ENCODE results near the gene COL24A1.
"Not testable (repeated sequence)": the region's sequence is repeated elsewhere in the genome, so short reads cannot be mapped to it uniquely, and the experiment has no call there.

COL24A1 gene

DNA sequence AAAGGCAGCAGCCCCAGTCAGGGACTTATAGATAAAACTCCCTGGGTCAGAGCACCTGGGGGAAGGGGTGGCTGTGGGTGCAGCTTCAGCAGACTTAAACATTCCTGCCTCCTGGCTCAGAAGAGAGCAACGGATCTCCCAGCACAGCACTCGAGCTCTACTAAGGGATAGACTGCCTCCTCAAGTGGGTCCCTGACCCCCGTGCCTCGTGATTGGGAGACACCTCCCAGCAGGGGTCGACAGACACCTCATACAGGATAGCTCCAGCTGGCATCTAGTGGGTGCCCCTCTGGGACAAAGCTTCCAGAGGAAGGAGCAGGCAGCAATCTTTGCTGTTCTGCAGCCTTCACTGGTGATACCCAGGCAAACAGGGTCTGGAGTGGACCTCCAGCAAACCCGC lies 84.1 kb downstream of the COL24A1 start:
- DNase-seq, result not testable (repeated sequence)

- not testable (repeated sequence) for DNase-seq
These were observed 84.7 kb downstream of the COL24A1 start for GRCh38 chr1:86071870-86072269.

DNA sequence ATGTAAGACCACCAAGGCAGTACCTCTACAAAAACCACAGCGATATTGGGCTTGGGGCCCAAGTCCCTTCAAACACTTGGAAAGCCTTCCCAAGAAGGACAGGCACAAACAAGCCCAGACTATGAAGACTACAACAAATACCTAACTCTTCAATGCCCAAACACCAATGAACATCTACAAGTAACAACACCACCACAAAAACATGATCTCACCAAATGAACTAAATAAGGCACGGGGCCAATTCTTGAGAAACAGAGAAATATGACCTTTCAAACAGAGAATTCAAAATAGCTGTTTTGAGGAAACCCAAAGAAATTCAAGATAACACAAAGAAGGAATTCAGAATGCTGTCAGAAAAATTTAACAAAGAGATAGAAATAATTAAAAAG lies 86.8 kb downstream of the COL24A1 start:
- DNase-seq, result no peak

GRCh38 chr1:86068841-86069756 lies 87.5 kb downstream of the COL24A1 start:
- DNase-seq, result no peak

DNA sequence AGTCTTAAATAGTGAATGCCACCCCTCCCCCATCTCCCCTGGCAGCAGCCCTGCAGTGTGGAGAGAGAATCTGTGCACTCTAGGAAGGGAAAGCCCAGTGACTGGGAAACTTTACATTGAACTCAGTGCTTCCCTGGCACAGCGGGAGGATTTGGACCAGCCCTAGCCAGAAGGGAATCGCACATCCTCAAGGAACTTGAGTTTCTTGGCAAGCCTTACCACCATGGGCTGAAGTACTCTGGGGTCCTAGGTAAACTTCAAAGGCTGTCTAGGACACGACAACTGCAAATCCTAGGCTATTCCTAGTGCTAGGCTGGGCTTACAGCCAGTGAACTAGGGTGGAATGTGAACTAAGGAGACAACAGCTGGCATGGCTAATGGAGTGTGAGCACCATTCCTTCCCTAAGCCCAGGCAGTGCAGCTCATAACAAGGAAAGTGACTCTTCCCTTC lies 88.3 kb downstream of the COL24A1 start:
- no peak for DNase-seq

DNA sequence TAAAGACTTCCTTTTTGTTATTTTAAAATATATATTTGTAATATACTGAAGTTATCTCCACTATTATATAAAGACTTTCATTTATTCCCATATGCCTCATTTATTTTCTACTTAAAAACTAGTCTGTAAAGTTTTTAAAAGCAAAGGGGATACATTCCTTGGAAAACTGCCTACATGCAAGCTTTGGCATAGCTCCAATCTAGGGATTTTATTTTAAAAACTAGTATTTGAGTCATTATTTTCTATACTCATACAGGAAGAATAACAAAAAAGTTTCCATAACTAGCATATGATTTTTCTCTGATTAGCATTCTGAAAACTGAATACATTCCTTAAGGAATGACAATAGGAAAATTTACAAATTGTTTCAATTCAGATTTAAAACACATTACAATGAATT lies 88.9 kb downstream of the COL24A1 start:
- no peak for DNase-seq

DNA sequence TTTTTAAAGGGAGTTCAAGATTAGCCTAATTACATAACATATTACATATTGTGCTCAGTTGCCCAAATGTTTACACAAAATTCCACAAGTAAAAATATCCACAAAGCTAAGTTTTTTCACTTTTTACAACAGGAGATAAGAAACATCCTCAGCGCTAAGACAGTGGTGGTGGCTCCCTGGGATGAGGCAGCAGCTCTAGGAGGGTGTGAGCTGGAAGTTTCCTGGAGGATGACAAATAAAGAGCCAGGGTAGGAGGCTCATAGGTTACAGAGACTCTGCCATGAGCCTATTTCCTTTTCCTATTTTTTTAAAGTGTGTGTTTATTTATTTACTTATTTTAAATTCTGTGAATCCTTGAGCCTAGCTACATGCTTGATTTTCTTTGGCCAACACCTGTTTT lies 91.7 kb downstream of the COL24A1 start:
- DNase-seq, result no peak

DNA sequence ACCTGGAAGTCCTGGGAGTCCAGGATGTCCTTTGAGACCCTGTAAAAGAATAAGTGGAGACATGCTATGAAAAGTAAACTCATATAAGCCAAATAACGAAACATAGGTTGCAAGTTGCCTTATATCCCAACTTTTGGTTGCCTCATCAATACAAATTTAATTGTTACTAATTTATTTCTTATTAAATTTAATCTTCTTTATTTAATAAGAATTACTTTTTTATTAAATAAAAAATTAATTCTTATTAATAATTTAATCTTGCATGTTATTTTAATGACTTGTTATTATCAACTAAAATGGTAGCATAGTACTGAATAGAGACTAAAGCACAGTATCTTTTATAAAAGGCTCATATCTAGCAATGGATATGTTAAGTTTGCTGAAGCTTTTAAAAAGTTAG lies 92.9 kb downstream of the COL24A1 start:
- DNase-seq, result no peak

DNA sequence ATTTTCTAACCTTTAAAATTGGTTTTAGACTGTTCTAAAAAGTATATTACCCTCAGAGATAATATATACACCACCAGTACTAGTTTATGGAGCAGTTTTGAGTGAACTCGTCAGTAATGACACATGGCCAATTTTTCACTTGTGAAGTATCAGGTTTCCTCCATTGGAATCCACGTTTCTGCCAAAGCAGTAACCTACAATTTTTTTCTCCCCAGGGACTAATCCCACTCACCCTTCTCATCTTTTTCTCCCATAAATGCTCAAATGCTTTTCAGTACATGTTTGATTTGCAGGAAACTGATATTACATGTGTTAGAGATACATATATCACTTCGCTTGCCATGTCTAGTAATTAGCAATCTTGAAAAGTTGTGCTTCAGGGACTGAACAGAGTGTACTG lies 94.1 kb downstream of the COL24A1 start:
- DNase-seq, result no peak

DNA sequence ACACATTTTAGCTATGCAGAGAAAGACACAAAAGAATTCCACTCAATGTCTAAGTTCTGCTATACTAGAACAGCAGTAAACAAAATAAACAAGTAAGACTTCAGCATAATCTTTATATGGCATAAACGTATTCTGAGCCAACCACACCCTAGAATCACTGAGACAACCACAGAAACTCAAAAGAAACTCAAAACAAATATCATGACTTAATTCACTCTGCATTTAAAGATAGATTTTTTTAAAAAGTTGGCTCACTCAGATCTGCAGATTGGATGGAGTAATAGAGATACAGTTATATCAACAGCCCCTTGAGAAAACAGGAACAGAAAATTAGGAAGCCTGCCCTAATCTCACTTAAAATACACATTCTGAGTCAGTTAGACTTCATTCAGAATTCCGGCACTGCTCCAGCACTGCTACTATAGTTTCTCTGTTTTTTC lies 95.0 kb downstream of the COL24A1 start:
- peak; percentile 68 for DNase-seq

DNA sequence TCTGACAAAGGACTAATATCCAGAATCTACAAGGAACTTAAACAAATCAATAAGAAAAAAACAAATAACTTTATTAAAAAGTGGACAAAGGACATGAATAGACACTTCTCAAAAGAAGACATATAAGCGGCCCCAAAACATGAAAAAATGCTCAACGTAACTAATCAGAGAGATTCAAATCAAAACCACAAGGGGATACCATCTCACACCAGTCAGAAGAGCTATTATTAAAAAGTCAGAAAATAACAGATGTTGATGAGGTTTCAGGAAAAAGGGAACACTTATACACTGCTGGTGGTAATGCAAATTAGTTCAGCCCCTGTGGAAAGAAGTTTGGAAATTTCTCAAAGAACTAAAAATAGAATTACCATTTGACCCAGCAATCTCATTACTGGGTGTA lies 102.2 kb downstream of the COL24A1 start:
- no peak for DNase-seq

DNA sequence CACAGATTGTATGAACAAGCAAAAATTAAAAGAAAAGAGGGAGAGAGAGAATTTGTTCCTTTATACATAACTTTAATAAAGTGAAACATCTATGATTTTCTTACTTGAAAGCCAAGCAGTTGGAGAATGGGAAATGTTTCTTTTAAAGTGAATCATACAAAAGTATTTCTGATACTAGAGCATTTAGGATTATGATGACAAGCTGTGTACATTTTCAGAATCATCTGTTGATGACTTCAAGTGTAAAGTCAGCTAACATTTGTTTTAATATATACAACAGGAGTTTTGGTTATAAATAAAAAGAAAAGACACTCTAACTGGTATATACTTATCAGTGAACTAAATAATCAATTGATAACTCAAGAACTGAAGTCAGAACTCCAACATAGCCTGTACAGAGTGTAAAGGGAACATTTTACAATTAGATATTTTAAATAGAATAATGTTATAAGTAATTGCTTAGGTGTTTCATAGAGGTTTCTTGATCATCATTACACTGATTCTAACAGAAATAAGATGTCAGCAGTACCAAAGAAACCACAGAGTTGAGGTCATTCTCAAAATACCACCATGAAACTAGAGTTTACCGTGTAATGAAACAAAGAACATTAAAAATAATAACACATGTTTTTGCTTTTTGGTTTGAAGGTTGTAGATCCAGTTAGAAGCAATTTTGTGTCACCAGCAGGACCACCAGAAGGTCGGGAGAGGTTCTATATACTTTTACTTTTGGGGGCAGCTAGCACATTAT lies 103.4 kb downstream of the COL24A1 start:
- no peak for DNase-seq

- no peak for DNase-seq
These were observed 121.5 kb downstream of the COL24A1 start for GRCh38 chr1:86035101-86035500.

DNA sequence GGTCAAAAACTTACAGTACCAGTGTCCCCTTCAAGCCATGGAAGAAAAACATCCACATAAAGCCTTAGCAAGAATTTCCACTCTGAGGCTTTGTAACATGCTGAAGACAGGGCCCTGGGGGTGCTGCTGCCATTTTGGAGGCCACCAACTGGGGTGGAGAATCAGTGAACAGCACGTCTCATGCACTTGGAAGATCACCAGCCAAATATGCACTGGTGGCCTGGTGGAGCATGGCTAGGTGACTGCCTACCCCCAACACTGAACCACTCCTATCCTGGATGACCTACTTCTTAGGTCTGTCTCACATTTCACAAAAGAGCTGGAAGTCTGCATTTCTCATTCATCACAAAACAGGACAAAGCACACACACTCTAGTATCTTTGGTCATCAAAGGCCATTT lies 126.4 kb downstream of the COL24A1 start:
- DNase-seq, result no peak

GRCh38 chr1:86018283-86018923 lies 138.2 kb downstream of the COL24A1 start:
- peak; percentile 46 for DNase-seq

- no peak for DNase-seq
These were observed 140.4 kb downstream of the COL24A1 start for GRCh38 chr1:86016076-86016759.

DNA sequence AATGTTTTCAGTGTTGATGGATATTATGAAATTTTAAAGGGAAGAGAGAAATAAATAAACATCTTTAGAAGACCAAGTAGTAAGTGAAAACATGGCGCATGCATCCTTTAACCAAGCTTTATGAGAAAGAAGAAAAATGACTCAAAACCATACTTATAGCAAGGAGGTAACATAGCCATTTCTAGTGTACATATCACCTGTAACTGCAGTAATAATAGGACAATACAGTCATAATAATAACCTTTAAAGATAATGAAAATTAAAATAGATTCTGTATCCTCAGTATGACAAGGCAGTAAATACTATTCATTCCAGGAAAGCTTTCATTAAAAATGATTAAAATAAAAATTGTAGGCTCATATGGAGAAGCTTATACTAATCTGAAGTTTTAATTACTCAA lies 141.2 kb downstream of the COL24A1 start:
- no peak for DNase-seq

GRCh38 chr1:86000601-86001000 lies 156.0 kb downstream of the COL24A1 start:
- DNase-seq, result no peak

GRCh38 chr1:85998105-85998855 lies 158.3 kb downstream of the COL24A1 start:
- no peak for DNase-seq

GRCh38 chr1:85992791-85993190 lies 163.8 kb downstream of the COL24A1 start:
- no peak for DNase-seq

- DNase-seq, result no peak
These were observed 165.3 kb downstream of the COL24A1 start for GRCh38 chr1:85991261-85991660.

DNA sequence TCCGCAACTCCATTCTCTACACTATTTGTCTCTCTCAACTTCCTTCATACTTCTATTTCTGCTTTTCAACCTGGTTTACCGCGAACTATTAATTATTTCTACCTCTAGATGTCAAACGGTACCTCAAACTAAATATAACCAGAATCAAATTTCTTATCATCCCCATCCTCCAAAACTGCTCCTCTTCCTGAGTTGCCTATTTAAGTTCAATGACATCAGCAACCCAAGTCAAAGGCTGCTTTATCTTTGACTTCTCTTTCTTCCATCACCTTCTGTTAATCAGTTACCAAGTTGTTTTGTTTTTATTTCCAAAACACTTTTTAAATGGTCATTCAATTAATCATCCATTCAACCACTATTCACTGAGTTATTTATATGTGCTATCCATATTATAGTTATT lies 171.9 kb downstream of the COL24A1 start:
- DNase-seq, result no peak

Measured in suppressor macrophage treated with lipopolysaccharide for 4 hours (primary cell).